ENCODE measurements around the gene CIB2. TPM values are rescaled to one million over a fixed set of nuclear protein-coding genes. Genes with fewer than 3 reads are reported as not detected.
"Not testable (repeated sequence)": the region's sequence is repeated elsewhere in the genome, so short reads cannot be mapped to it uniquely, and the experiment has no call there.

Gene CIB2
- total RNA-seq, 1 experiment from 2014 or later: 5.8 TPM

DNA sequence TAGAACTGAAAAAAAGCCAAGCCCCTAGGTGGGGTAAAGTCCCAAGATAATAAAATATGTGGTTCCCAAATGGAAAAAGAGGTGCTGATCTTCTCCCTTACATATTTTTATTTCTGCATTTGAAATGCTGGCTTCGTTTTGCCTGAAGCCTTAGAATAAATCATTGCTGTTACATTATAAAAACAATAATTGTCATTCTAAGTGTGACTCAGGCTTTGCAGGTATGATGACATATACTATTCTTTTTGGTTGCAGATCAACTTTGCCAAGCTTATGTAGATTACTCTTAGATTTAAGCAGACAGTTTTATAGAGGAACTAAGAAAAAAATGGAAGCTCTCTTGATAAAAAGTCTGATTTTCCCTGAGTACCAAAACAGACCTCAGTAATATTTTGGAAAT lies 25.4 kb upstream of the CIB2 start:
- Histone ChIP-seq H2AFZ (no peak overlapping the region), H3F3A (ENCODE audit: insufficient read depth, low read depth) (0 out of 2 replicates have a peak, but pooled peaks cover 4% of the 10 kb centered on the region), H3K4me1 (replicated peaks; ENCODE audit: insufficient read depth) (peaks cover 13% of the 10 kb centered on the region), H3K27me3 (ENCODE audit: insufficient read depth, low read depth) (no peaks in the 10 kb centered on the region), H3K36me3 (ENCODE audit: low read depth) (peaks cover 10% of the 10 kb centered on the region; the same call in 1 of the 2 replicates), H3K9me3 (ENCODE audit: insufficient read depth, low read depth) (no peaks in the 10 kb centered on the region), H3K27ac (peak overlapping the region; percentile 22; the same call in 1 of the 2 replicates), H3K79me2 (ENCODE audit: low read depth) (peaks cover 8% of the 10 kb centered on the region), H4K20me1 (ENCODE audit: insufficient read depth) (0 out of 2 replicates have a peak, but pooled peaks cover 5% of the 10 kb centered on the region), H3K4me3 (no peak overlapping the region), H3K4me2 (peak overlapping the region; percentile 0; the same call in 1 of the 2 replicates), H3K9me2 (ENCODE audit: insufficient read depth) (no peaks in the 10 kb centered on the region)
- POLR2A ChIA-PET (ENCODE audit: unreplicated experiment): interaction anchor here (0.5 to 0.6 kb wide), 2 partner anchors 39 to 1086 kb away, joined by 4 to 5 read pairs; partner anchors contain the start of gene TSPAN3
- no peak for TF ChIP-seq EZH2 (IDR thresholded peaks at IDR 0.05; ENCODE audit: low read depth)
- TF ChIP-seq, protein P1, sequence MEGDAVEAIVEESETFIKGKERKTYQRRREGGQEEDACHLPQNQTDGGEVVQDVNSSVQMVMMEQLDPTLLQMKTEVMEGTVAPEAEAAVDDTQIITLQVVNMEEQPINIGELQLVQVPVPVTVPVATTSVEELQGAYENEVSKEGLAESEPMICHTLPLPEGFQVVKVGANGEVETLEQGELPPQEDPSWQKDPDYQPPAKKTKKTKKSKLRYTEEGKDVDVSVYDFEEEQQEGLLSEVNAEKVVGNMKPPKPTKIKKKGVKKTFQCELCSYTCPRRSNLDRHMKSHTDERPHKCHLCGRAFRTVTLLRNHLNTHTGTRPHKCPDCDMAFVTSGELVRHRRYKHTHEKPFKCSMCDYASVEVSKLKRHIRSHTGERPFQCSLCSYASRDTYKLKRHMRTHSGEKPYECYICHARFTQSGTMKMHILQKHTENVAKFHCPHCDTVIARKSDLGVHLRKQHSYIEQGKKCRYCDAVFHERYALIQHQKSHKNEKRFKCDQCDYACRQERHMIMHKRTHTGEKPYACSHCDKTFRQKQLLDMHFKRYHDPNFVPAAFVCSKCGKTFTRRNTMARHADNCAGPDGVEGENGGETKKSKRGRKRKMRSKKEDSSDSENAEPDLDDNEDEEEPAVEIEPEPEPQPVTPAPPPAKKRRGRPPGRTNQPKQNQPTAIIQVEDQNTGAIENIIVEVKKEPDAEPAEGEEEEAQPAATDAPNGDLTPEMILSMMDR (conservative IDR thresholded peaks at IDR 0.05): no peak
- no TSS peak for BruUV-seq (replicated peaks)
- intact Hi-C loops (cut with micrococcal nuclease; ENCODE audit: unreplicated experiment): no loop called here
- CTCF ChIA-PET: no interaction called here
- peak in 1 of 2 experiments; percentile 52 for DNase-seq

DNA sequence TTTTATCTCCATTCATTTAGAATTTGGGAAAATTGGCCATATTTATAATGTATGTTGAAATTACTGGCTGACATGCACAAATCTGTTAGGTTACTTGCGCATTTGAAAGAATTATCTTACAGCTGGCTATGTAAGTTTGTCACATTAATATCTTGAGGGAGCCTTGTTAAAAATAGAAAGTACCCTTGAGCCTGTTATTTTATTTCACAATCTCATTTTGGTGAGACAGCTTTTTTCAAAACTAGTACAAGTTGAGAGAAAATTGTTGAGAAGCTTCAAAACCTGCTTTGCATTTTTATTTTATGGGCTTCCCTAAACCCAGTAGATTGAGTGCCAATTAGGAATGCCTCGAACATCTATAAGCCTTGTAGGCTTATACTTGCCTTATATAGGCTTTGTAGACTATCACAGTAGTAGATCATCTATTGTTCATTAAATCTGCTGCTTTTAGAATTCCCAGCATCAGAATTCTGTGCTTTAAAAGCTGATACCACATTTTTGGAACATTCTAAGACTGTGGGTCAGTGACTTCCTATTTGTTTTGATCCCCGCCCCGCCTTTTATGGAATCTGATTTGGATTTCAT lies 24.2 kb upstream of the CIB2 start:
- Histone ChIP-seq H3K4me3 (no peak overlapping the region), H3K9me3 (ENCODE audit: insufficient read depth, low read depth) (no peaks in the 10 kb centered on the region), H4K20me1 (ENCODE audit: insufficient read depth) (0 out of 2 replicates have a peak, but pooled peaks cover 5% of the 10 kb centered on the region), H3K4me1 (replicated peaks; ENCODE audit: insufficient read depth) (peaks cover 18% of the 10 kb centered on the region), H2AFZ (no peak overlapping the region), H3K79me2 (ENCODE audit: low read depth) (peaks cover 20% of the 10 kb centered on the region), H3K4me2 (no peak overlapping the region), H3K9me2 (ENCODE audit: insufficient read depth) (no peaks in the 10 kb centered on the region), H3K27me3 (ENCODE audit: insufficient read depth, low read depth) (no peaks in the 10 kb centered on the region), H3K27ac (no peak overlapping the region), H3K36me3 (ENCODE audit: low read depth) (peaks cover 10% of the 10 kb centered on the region; the same call in 1 of the 2 replicates), H3F3A (ENCODE audit: insufficient read depth, low read depth) (peaks cover 5% of the 10 kb centered on the region; the same call in 1 of the 2 replicates)
- no peak for TF ChIP-seq EZH2 (IDR thresholded peaks at IDR 0.05; ENCODE audit: low read depth)
- TF ChIP-seq, protein P1 (conservative IDR thresholded peaks at IDR 0.05): no peak
- no TSS peak for BruUV-seq (replicated peaks)
- intact Hi-C loops (cut with micrococcal nuclease; ENCODE audit: unreplicated experiment): no loop called here
- ChIA-PET CTCF (interaction anchor here (0.6 kb wide), 1 partner anchor 41 kb away, joined by 8 read pairs; no protein-coding TSS in a partner anchor), POLR2A (ENCODE audit: unreplicated experiment) (interaction anchor here (0.5 kb wide), 1 partner anchor 56 kb away, joined by 9 read pairs; no protein-coding TSS in a partner anchor)
- DNase-seq: no peak

DNA sequence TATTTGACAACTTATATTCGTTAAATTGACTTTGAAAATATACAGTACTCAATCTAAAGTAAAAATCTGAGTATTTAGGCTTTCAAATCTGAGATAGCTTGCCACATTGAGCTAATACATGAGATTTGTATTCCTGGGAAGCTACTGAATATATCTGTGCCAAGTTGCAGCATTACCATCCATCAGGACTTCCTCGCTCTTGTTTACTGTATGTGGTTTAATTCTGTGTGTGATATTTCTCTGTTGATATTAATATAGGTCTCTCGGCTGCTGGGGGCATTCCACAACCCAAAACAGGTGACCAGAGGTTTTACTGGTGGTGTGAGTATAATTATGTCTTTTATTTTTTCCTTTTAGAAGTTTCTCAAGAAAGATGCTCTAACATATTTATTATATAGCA lies 23.7 kb upstream of the CIB2 start:
- ChIA-PET POLR2A (ENCODE audit: unreplicated experiment) (interaction anchor here (0.5 kb wide), 1 partner anchor 57 kb away, joined by 9 read pairs; no protein-coding TSS in a partner anchor), CTCF (interaction anchor here (0.6 kb wide), 1 partner anchor 191 kb away, joined by 5 read pairs; no protein-coding TSS in a partner anchor)
- Histone ChIP-seq H3K4me3 (no peak overlapping the region), H3K36me3 (ENCODE audit: low read depth) (peaks cover 10% of the 10 kb centered on the region; the same call in 1 of the 2 replicates), H2AFZ (no peak overlapping the region), H3K9me2 (ENCODE audit: insufficient read depth) (no peaks in the 10 kb centered on the region), H3K27me3 (ENCODE audit: insufficient read depth, low read depth) (no peaks in the 10 kb centered on the region), H3K79me2 (ENCODE audit: low read depth) (peaks cover 25% of the 10 kb centered on the region), H3F3A (ENCODE audit: insufficient read depth, low read depth) (peaks cover 9% of the 10 kb centered on the region; the same call in 1 of the 2 replicates), H3K4me2 (no peak overlapping the region), H4K20me1 (ENCODE audit: insufficient read depth) (0 out of 2 replicates have a peak, but pooled peaks cover 5% of the 10 kb centered on the region), H3K4me1 (replicated peaks; ENCODE audit: insufficient read depth) (peaks cover 23% of the 10 kb centered on the region), H3K27ac (no peak overlapping the region), H3K9me3 (ENCODE audit: insufficient read depth, low read depth) (no peaks in the 10 kb centered on the region)
- DNase-seq: no peak
- TF ChIP-seq, protein P1 (conservative IDR thresholded peaks at IDR 0.05): no peak
- no peak for TF ChIP-seq EZH2 (IDR thresholded peaks at IDR 0.05; ENCODE audit: low read depth)
- no TSS peak for BruUV-seq (replicated peaks)
- intact Hi-C loops (cut with micrococcal nuclease; ENCODE audit: unreplicated experiment): no loop called here

DNA sequence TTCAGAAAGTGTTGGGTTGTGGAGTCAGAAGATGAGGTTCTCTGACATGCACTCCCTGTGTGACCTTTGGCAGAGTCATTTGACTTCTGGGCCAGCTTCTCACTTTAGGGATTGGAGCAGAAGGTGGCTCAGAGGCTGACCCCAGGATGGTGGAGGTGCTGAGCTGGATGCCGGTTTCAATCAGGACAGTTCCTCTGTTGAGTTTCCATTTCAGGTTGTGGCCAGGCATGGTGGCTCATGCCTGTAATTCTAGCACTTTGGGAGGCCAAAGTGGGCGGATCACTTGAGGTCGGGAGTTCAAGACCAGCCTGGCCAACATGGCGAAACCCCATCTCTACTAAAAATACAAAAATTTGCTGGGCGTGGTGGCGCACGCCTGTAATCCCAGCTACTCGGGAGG lies 19.8 kb upstream of the CIB2 start:
- intact Hi-C loops (cut with micrococcal nuclease; ENCODE audit: unreplicated experiment); CTCF ChIA-PET: not testable (repeated sequence)
- H3K4me2 ChIP-seq: peak overlapping the region; percentile 93

More for the DNA sequence above, 19.8 kb upstream of the CIB2 start:
- POLR2A ChIA-PET (ENCODE audit: unreplicated experiment); H2AFZ ChIP-seq; H3K4me3 ChIP-seq; DNase-seq; H3K9me2 ChIP-seq (ENCODE audit: insufficient read depth); H3K27ac ChIP-seq; H3K36me3 ChIP-seq (ENCODE audit: low read depth); H3K27me3 ChIP-seq (ENCODE audit: insufficient read depth, low read depth); H3K9me3 ChIP-seq (ENCODE audit: insufficient read depth, low read depth); H4K20me1 ChIP-seq (ENCODE audit: insufficient read depth): not testable (repeated sequence)
- Histone ChIP-seq H3K79me2 (ENCODE audit: low read depth) (peaks cover 30% of the 10 kb centered on the region), H3F3A (ENCODE audit: insufficient read depth, low read depth) (peaks cover 16% of the 10 kb centered on the region; the same call in 1 of the 2 replicates), H3K4me1 (replicated peaks; ENCODE audit: insufficient read depth) (peaks cover 23% of the 10 kb centered on the region)
- BruUV-seq (replicated peaks): TSS peak; percentile 36

Measured in PC-9 (cell line).